Measurements from ENCODE around the gene NKD1.

- TF ChIP-seq CTCF (IDR thresholded peaks at IDR 0.05) (no peak), POLR2A (IDR thresholded peaks at IDR 0.05) (no peak)
Measured at GRCh38 chr16:50505714-50506542, 42.3 kb upstream of the NKD1 start.
